ENCODE results near the gene APOBEC3F. TPM values are rescaled to one million over a fixed set of nuclear protein-coding genes. Genes with fewer than 3 reads are reported as not detected.

Gene APOBEC3F
- polyA plus RNA-seq, 1 donor: 3.9 TPM

GRCh38 chr22:39094717-39095389, 54.2 kb downstream of the APOBEC3F start:
- Histone ChIP-seq H3K27me3 (ENCODE audit: control insufficient read depth, insufficient read depth, low read length) (no peaks in the 10 kb centered on the region), H3K27ac (ENCODE audit: low read length) (no peak overlapping the region), H3K36me3 (ENCODE audit: control insufficient read depth, insufficient read depth, low read length) (no peaks in the 10 kb centered on the region), H3K9me3 (ENCODE audit: control insufficient read depth, low read depth, low read length) (no peaks in the 10 kb centered on the region), H3K4me3 (ENCODE audit: low read length) (no peak overlapping the region), H3K4me1 (ENCODE audit: control insufficient read depth, insufficient read depth, low read length) (no peaks in the 10 kb centered on the region)
- WGBS (ENCODE audit: insufficient coverage, low lambda C conversion rate): no CpG with 5 or more reads among the region's 14 CpGs
- DNase-seq: no peak

DNA sequence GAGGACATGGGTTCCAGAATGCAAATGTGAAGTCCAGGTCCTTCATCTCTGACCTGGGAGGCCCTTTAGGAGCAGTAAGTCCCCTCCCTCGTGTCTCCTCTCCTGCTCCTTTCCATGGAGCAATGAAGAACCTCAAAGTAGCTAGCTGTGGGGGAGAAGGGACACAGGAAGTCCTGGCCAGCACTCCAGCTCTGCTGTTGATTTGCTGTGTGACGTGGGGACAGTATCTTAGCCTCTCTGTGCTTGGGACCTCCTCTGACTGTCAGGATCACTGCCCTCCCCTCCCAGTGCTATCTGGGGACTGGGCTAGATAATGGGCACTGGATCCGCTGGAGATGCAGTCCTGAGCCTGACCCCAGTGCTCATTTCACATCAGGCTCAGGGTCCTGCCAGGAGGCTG, 55.3 kb downstream of the APOBEC3F start:
- H3K9me3 ChIP-seq (ENCODE audit: control insufficient read depth, low read depth, low read length): no peaks in the 10 kb centered on the region
- H3K27ac ChIP-seq (ENCODE audit: low read length): no peak overlapping the region
- no peaks in the 10 kb centered on the region for H3K27me3 ChIP-seq (ENCODE audit: control insufficient read depth, insufficient read depth, low read length)
- no CpG with 5 or more reads among the region's 3 CpGs for WGBS (ENCODE audit: insufficient coverage, low lambda C conversion rate)
- no peaks in the 10 kb centered on the region for H3K36me3 ChIP-seq (ENCODE audit: control insufficient read depth, insufficient read depth, low read length)
- no peaks in the 10 kb centered on the region for H3K4me1 ChIP-seq (ENCODE audit: control insufficient read depth, insufficient read depth, low read length)
- H3K4me3 ChIP-seq (ENCODE audit: low read length): no peak overlapping the region
- no peak for DNase-seq

GRCh38 chr22:39097098-39098020, 56.7 kb downstream of the APOBEC3F start, which contains the start of gene APOBEC3H:
TSS of gene APOBEC3H (plus strand) at chr22:39097244. CDS start at chr22:39100279, 3,035 bp downstream.
- Histone ChIP-seq H3K27me3 (ENCODE audit: control insufficient read depth, insufficient read depth, low read length) (no peaks in the 10 kb centered on the region), H3K27ac (ENCODE audit: low read length) (no peak within 1 kb of the TSS), H3K4me3 (ENCODE audit: low read length) (no peak within 1 kb of the TSS), H3K9me3 (ENCODE audit: control insufficient read depth, low read depth, low read length) (no peaks in the 10 kb centered on the region), H3K4me1 (ENCODE audit: control insufficient read depth, insufficient read depth, low read length) (no peaks in the 10 kb centered on the region), H3K36me3 (ENCODE audit: control insufficient read depth, insufficient read depth, low read length) (no peaks in the 10 kb centered on the region)
- WGBS (ENCODE audit: insufficient coverage, low lambda C conversion rate): no CpG with 5 or more reads among the region's 9 CpGs
- no peak for DNase-seq

GRCh38 chr22:39098026-39098425, 57.4 kb downstream of the APOBEC3F start:
- WGBS (ENCODE audit: insufficient coverage, low lambda C conversion rate): no CpG with 5 or more reads among the region's 6 CpGs
- H3K4me1 ChIP-seq (ENCODE audit: control insufficient read depth, insufficient read depth, low read length): no peaks in the 10 kb centered on the region
- no peak overlapping the region for H3K27ac ChIP-seq (ENCODE audit: low read length)
- no peaks in the 10 kb centered on the region for H3K27me3 ChIP-seq (ENCODE audit: control insufficient read depth, insufficient read depth, low read length)
- H3K36me3 ChIP-seq (ENCODE audit: control insufficient read depth, insufficient read depth, low read length): no peaks in the 10 kb centered on the region
- no peaks in the 10 kb centered on the region for H3K9me3 ChIP-seq (ENCODE audit: control insufficient read depth, low read depth, low read length)
- DNase-seq: no peak
- no peak overlapping the region for H3K4me3 ChIP-seq (ENCODE audit: low read length)

GRCh38 chr22:39098576-39098975, 57.9 kb downstream of the APOBEC3F start:
- no peaks in the 10 kb centered on the region for H3K4me1 ChIP-seq (ENCODE audit: control insufficient read depth, insufficient read depth, low read length)
- H3K9me3 ChIP-seq (ENCODE audit: control insufficient read depth, low read depth, low read length): no peaks in the 10 kb centered on the region
- H3K27ac ChIP-seq (ENCODE audit: low read length): no peak overlapping the region
- no peak for DNase-seq
- 80% methylated on average over 1 of the region's 8 CpGs for WGBS (ENCODE audit: insufficient coverage, low lambda C conversion rate)
- H3K4me3 ChIP-seq (ENCODE audit: low read length): no peak overlapping the region
- no peaks in the 10 kb centered on the region for H3K27me3 ChIP-seq (ENCODE audit: control insufficient read depth, insufficient read depth, low read length)
- no peaks in the 10 kb centered on the region for H3K36me3 ChIP-seq (ENCODE audit: control insufficient read depth, insufficient read depth, low read length)

DNA sequence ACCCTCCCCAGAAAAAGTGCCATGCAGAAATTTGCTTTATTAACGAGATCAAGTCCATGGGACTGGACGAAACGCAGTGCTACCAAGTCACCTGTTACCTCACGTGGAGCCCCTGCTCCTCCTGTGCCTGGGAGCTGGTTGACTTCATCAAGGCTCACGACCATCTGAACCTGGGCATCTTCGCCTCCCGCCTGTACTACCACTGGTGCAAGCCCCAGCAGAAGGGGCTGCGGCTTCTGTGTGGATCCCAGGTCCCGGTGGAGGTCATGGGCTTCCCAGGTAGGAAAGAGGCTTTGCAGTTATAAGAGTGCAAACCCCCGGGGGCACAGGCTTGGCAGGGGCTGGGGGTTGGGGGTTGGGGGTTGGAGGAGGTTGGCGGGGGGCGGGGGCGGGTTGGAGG, 60.6 kb downstream of the APOBEC3F start:
- WGBS (ENCODE audit: insufficient coverage, low lambda C conversion rate): no CpG with 5 or more reads among the region's 13 CpGs
- no peaks in the 10 kb centered on the region for H3K9me3 ChIP-seq (ENCODE audit: control insufficient read depth, low read depth, low read length)
- no peaks in the 10 kb centered on the region for H3K27me3 ChIP-seq (ENCODE audit: control insufficient read depth, insufficient read depth, low read length)
- H3K4me3 ChIP-seq (ENCODE audit: low read length): no peak overlapping the region
- H3K4me1 ChIP-seq (ENCODE audit: control insufficient read depth, insufficient read depth, low read length): no peaks in the 10 kb centered on the region
- H3K36me3 ChIP-seq (ENCODE audit: control insufficient read depth, insufficient read depth, low read length): no peaks in the 10 kb centered on the region
- H3K27ac ChIP-seq (ENCODE audit: low read length): no peak overlapping the region
- no peak for DNase-seq

GRCh38 chr22:39103431-39103830, 62.8 kb downstream of the APOBEC3F start:
- WGBS (ENCODE audit: insufficient coverage, low lambda C conversion rate): 56% methylated on average over 1 of the region's 2 CpGs
- no peaks in the 10 kb centered on the region for H3K4me1 ChIP-seq (ENCODE audit: control insufficient read depth, insufficient read depth, low read length)
- no peak for DNase-seq
- no peaks in the 10 kb centered on the region for H3K27me3 ChIP-seq (ENCODE audit: control insufficient read depth, insufficient read depth, low read length)
- no peaks in the 10 kb centered on the region for H3K36me3 ChIP-seq (ENCODE audit: control insufficient read depth, insufficient read depth, low read length)
- no peak overlapping the region for H3K4me3 ChIP-seq (ENCODE audit: low read length)
- no peak overlapping the region for H3K27ac ChIP-seq (ENCODE audit: low read length)
- no peaks in the 10 kb centered on the region for H3K9me3 ChIP-seq (ENCODE audit: control insufficient read depth, low read depth, low read length)

Other genes with a start within 250 kb of the APOBEC3F start
- 16.8 TPM for gene DNAL4, start 246.7 kb upstream of the APOBEC3F start, polyA plus RNA-seq
- 9.8 TPM for gene NPTXR, start 196.8 kb upstream of the APOBEC3F start, polyA plus RNA-seq
- gene CBX6, start 168.6 kb upstream of the APOBEC3F start, polyA plus RNA-seq: 25.6 TPM
- gene APOBEC3A, start 83.3 kb upstream of the APOBEC3F start, polyA plus RNA-seq: 0.07 TPM
- 3.8 TPM for gene APOBEC3B, start 58.5 kb upstream of the APOBEC3F start, polyA plus RNA-seq
- gene APOBEC3C, start 26.6 kb upstream of the APOBEC3F start, polyA plus RNA-seq: 13.9 TPM
- 2.9 TPM for gene APOBEC3D, start 19.7 kb upstream of the APOBEC3F start, polyA plus RNA-seq
- gene APOBEC3G, start 36.4 kb downstream of the APOBEC3F start, polyA plus RNA-seq: 7.0 TPM
- 0.42 TPM for gene APOBEC3H, start 56.4 kb downstream of the APOBEC3F start, polyA plus RNA-seq
- 15.3 TPM for gene CBX7, start 111.8 kb downstream of the APOBEC3F start, polyA plus RNA-seq
- 7.4 TPM for gene PDGFB, start 204.1 kb downstream of the APOBEC3F start, polyA plus RNA-seq

Data from large intestine (tissue), 3 donors.